HUES6 (cell line): ENCODE results near the gene NECAP2.
A peak's percentile ranks its signal among the peaks of the same experiment; 100 is the strongest.

Source experiments
- H3K27ac ChIP-seq: 2 replicates; pipeline ENCODE4 v1.7.0; 2013; ENCODE audit warnings: low read depth, mild to moderate bottlenecking, low read length, inconsistent platforms
- H3K27me3 ChIP-seq: 2 replicates; pipeline ENCODE4 v1.6.1; 2013; ENCODE audit warnings: low read length; ENCODE audit not compliant: control insufficient read depth, insufficient read depth
- H3K36me3 ChIP-seq: 2 replicates; pipeline ENCODE4 v1.6.1; 2013; ENCODE audit warnings: low read length; ENCODE audit not compliant: control insufficient read depth, insufficient read depth
- H3K4me1 ChIP-seq: 2 replicates; pipeline ENCODE4 v1.6.1; 2013; ENCODE audit warnings: low read length; ENCODE audit not compliant: control insufficient read depth, insufficient read depth
- H3K4me3 ChIP-seq: 2 replicates; pipeline ENCODE4 v1.5.1; 2013; ENCODE audit warnings: low read depth, low read length
- H3K9ac ChIP-seq: one replicate; pipeline ENCODE4 v1.6.1; 2013; ENCODE audit warnings: mild to moderate bottlenecking, low read length
- H3K9me3 ChIP-seq: 2 replicates; pipeline ENCODE4 v1.6.1; 2013; ENCODE audit warnings: low read depth, low read length; ENCODE audit not compliant: control insufficient read depth, insufficient read depth

The NECAP2 gene

DNA sequence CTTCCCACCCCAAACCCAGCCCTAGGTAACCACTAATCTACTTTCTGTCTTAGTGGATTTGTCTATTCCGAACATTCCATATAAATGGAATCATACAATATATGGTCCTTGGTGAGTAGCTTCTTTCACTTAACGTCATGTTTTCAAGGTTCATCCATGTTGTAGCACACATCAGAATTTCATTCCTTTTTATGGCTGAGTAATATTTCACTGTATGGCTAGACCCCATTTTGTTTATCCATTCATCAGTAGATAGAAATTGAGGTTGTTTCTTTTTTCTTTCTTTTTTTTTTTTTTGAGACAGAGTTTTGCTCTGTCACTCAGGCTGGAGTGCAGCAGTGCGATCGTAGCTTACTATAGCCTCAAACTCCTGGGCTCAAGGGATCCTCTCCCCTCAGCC lies 6.5 kb upstream of the NECAP2 start:
- Histone ChIP-seq H3K27me3 (no peaks in the 10 kb centered on the region), H3K4me3 (no peak overlapping the region), H3K9ac (no peak overlapping the region), H3K27ac (no peak overlapping the region), H3K9me3 (no peaks in the 10 kb centered on the region), H3K4me1 (no peaks in the 10 kb centered on the region), H3K36me3 (no peaks in the 10 kb centered on the region)

- Histone ChIP-seq H3K36me3 (no peaks in the 10 kb centered on the region), H3K4me3 (no peak overlapping the region), H3K27me3 (no peaks in the 10 kb centered on the region), H3K27ac (no peak overlapping the region), H3K9me3 (no peaks in the 10 kb centered on the region), H3K4me1 (no peaks in the 10 kb centered on the region), H3K9ac (no peak overlapping the region)
Observed at GRCh38 chr1:16434501-16434900, 6.0 kb upstream of the NECAP2 start.

GRCh38 chr1:16436946-16437474 lies 3.5 kb upstream of the NECAP2 start, which contains the start of gene SPATA21:
Gene SPATA21 (minus strand): TSS chr1:16437424. CDS start chr1:16431371, 6,053 bp downstream.
- no peak within 1 kb of the TSS for H3K9ac ChIP-seq
- no peaks in the 10 kb centered on the region for H3K36me3 ChIP-seq
- H3K27ac ChIP-seq: no peak within 1 kb of the TSS
- H3K9me3 ChIP-seq: no peaks in the 10 kb centered on the region
- H3K4me1 ChIP-seq: no peaks in the 10 kb centered on the region
- no peaks in the 10 kb centered on the region for H3K27me3 ChIP-seq
- H3K4me3 ChIP-seq: no peak within 1 kb of the TSS

DNA sequence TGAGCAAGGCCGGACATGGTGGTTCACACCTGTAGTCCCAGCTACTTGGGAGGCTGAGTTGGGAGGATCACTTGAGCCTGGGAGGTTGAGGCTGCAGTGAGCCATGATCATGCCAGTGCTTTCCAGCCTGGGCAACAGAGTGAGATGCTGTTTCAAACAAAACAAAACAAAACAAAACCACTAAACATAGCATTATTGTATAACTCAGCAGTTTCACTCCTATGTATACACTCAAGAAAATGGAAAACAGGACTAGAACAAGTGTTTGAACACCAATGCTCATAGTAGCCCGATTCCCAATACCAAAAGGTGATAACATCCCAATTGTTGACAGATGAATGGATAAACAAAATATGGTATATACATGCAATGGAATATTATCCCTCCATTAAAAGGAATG lies 2.0 kb upstream of the NECAP2 start:
- peaks cover 4% of the 10 kb centered on the region; the same call in 1 of the 2 replicates for H3K36me3 ChIP-seq
- no peak overlapping the region for H3K27ac ChIP-seq
- H3K9me3 ChIP-seq: no peaks in the 10 kb centered on the region
- no peaks in the 10 kb centered on the region for H3K27me3 ChIP-seq
- no peaks in the 10 kb centered on the region for H3K4me1 ChIP-seq
- no peak overlapping the region for H3K9ac ChIP-seq
- H3K4me3 ChIP-seq: no peak overlapping the region

DNA sequence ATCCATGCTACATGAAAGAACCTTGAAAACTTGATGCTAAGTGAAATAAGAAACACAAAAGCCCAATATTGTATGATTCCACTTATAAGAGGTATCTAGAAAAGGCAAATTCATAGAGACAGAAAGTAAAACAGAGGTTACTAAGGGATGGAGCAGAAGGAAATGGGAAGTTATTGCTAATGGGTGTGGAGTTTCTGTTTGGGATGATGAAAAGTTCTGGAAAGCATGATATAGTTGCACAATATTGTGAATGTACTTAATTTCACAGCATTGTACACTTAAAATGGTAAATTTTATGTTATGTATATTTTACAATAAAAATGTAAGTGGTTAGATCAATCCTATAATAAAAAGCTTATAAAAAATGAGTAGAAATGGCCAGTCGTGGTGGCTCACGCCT lies 1.6 kb upstream of the NECAP2 start:
- Histone ChIP-seq H3K4me3 (no peak overlapping the region), H3K27ac (no peak overlapping the region), H3K9me3 (no peaks in the 10 kb centered on the region), H3K4me1 (no peaks in the 10 kb centered on the region), H3K27me3 (no peaks in the 10 kb centered on the region), H3K36me3 (peaks cover 8% of the 10 kb centered on the region), H3K9ac (no peak overlapping the region)

- no peaks in the 10 kb centered on the region for H3K4me1 ChIP-seq
- no peak overlapping the region for H3K27ac ChIP-seq
- no peaks in the 10 kb centered on the region for H3K27me3 ChIP-seq
Observed at GRCh38 chr1:16440131-16440469, 424 bp upstream of the NECAP2 start.

DNA sequence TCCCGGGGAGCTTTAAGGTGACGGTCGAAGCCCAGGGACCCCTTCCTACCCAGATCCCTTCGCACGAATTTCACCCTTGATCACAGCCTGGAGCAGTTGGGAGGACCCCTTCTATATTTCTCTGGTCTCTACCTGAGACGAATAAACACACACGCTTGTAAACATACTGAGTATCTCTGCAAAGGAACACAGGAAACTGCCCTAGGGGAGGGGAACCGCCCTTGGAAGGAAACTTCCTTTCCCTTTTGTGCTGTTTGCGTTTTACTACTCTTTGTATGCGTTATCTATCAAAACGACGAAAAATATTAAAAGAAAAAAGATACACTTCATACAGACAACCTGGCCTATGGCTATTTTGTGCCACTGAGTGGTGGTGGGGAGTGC lies 750 bp downstream of the NECAP2 start:
- H3K4me1 ChIP-seq: no peaks in the 10 kb centered on the region
- no peaks in the 10 kb centered on the region for H3K27me3 ChIP-seq
- no peaks in the 10 kb centered on the region for H3K9me3 ChIP-seq
- H3K9ac ChIP-seq: peak overlapping the region; percentile 79
- H3K27ac ChIP-seq: no peak overlapping the region
- peaks cover 25% of the 10 kb centered on the region for H3K36me3 ChIP-seq
- H3K4me3 ChIP-seq: peak overlapping the region; percentile 83

More at GRCh38 chr1:16440131-16440469, 424 bp upstream of the NECAP2 start:
- no peaks in the 10 kb centered on the region for H3K9me3 ChIP-seq
- peak overlapping the region; percentile 57 for H3K9ac ChIP-seq
- peak overlapping the region; percentile 83 for H3K4me3 ChIP-seq
- peaks cover 18% of the 10 kb centered on the region for H3K36me3 ChIP-seq

- H3K4me3 ChIP-seq: no peak overlapping the region
- no peaks in the 10 kb centered on the region for H3K9me3 ChIP-seq
- no peak overlapping the region for H3K9ac ChIP-seq
- H3K4me1 ChIP-seq: no peaks in the 10 kb centered on the region
- no peak overlapping the region for H3K27ac ChIP-seq
- no peaks in the 10 kb centered on the region for H3K27me3 ChIP-seq
- peaks cover 31% of the 10 kb centered on the region for H3K36me3 ChIP-seq
Observed at GRCh38 chr1:16442265-16442664, 1.7 kb downstream of the NECAP2 start.

GRCh38 chr1:16442941-16443340 lies 2.4 kb downstream of the NECAP2 start:
- Histone ChIP-seq H3K9me3 (no peaks in the 10 kb centered on the region), H3K36me3 (peaks cover 38% of the 10 kb centered on the region), H3K27ac (no peak overlapping the region), H3K27me3 (no peaks in the 10 kb centered on the region), H3K4me3 (no peak overlapping the region), H3K9ac (no peak overlapping the region), H3K4me1 (no peaks in the 10 kb centered on the region)

- Histone ChIP-seq H3K9me3 (no peaks in the 10 kb centered on the region), H3K27me3 (no peaks in the 10 kb centered on the region), H3K4me1 (no peaks in the 10 kb centered on the region), H3K9ac (no peak overlapping the region), H3K4me3 (no peak overlapping the region), H3K36me3 (peaks cover 50% of the 10 kb centered on the region), H3K27ac (no peak overlapping the region)
Observed at GRCh38 chr1:16443975-16444770, 3.6 kb downstream of the NECAP2 start.

- no peaks in the 10 kb centered on the region for H3K4me1 ChIP-seq
- no peak overlapping the region for H3K4me3 ChIP-seq
- peaks cover 59% of the 10 kb centered on the region for H3K36me3 ChIP-seq
- H3K9ac ChIP-seq: no peak overlapping the region
- no peaks in the 10 kb centered on the region for H3K9me3 ChIP-seq
- H3K27ac ChIP-seq: no peak overlapping the region
- no peaks in the 10 kb centered on the region for H3K27me3 ChIP-seq
Observed at GRCh38 chr1:16445052-16445451, 4.5 kb downstream of the NECAP2 start.
